ENCODE results near the gene FGGY.
"Not testable (repeated sequence)": the region's sequence is repeated elsewhere in the genome, so short reads cannot be mapped to it uniquely, and the experiment has no call there.

Gene FGGY

DNA sequence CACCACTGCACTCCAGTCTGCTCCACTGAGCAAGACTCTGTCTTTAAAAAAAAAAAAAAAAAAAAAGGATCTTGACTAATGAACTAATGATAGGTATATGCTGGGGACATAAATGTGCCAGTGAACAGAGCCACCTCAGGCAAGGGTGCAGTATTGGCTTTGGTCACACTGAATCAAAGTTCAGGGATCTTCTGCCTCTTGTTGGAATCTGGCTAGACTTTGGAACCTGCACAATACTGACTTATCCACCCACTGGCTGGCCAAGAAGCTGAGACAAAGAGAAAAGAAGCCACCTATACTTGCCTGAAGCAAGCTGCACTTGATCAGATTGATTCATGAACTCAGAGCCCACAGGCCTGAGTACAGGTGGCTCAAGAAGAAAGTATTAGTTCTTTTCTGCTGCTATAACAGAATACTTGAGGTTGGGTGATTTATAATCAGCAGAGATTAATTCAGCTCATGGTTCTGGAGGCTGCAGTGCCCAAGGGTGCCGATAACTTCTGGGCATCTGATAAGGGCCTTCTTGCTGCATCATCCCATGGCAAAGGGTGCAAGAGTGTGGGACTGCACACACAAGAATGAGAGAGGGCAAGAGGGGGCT is 172.0 kb downstream of the FGGY start:
- TF ChIP-seq, protein P1, sequence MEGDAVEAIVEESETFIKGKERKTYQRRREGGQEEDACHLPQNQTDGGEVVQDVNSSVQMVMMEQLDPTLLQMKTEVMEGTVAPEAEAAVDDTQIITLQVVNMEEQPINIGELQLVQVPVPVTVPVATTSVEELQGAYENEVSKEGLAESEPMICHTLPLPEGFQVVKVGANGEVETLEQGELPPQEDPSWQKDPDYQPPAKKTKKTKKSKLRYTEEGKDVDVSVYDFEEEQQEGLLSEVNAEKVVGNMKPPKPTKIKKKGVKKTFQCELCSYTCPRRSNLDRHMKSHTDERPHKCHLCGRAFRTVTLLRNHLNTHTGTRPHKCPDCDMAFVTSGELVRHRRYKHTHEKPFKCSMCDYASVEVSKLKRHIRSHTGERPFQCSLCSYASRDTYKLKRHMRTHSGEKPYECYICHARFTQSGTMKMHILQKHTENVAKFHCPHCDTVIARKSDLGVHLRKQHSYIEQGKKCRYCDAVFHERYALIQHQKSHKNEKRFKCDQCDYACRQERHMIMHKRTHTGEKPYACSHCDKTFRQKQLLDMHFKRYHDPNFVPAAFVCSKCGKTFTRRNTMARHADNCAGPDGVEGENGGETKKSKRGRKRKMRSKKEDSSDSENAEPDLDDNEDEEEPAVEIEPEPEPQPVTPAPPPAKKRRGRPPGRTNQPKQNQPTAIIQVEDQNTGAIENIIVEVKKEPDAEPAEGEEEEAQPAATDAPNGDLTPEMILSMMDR (conservative IDR thresholded peaks at IDR 0.05): no peak
- no peak overlapping the region for H3K27ac ChIP-seq

DNA sequence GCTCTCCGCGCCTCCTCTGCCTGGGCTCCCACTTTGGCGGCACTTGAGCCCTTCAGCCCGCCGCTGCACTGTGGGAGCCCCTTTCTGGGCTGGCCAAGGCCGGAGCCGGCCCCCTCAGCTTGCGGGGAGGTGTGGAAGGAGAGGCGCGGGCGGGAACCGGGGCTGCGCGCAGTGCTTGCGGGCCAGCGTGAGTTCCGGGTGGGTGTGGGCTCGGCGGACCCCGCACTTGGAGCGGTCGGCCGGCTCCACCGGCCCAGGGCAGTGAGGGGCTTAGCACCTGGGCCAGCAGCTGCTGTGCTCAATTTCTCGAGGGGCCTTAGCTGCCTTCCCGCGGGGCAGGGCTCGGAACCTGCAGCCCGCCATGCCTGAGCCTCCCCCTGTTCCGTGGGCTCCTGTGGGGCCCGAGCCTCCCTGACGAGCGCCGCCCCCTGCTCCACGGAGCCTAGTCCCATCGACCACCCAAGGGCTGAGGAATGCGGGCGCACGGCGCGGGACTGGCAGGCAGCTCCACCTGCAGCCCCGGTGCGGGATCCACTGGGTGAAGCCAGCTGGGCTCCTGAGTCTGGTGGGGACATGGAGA is 175.2 kb downstream of the FGGY start:
- not testable (repeated sequence) for H3K27ac ChIP-seq

DNA sequence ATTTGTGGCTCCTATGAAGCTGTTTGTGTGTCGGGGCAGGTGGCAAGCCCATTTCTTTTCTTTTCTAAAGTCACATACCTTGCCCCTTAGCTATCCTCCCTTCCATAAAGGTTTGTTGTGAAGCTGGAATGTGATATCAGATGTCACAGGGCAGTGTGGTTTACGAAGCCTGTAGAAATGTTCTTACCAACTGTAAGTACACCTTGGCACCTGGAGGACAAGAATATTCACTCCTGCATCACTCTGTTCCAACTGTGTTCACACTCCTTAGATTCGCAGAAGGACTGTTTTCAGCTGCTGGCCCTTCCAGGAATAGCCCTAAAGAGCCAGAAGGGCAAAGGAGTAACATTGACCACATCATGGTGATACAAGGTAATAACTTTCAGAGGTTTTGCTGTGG is 176.9 kb downstream of the FGGY start:
- H3K27ac ChIP-seq: no peak overlapping the region
- TF ChIP-seq, protein P1 (conservative IDR thresholded peaks at IDR 0.05): no peak

DNA sequence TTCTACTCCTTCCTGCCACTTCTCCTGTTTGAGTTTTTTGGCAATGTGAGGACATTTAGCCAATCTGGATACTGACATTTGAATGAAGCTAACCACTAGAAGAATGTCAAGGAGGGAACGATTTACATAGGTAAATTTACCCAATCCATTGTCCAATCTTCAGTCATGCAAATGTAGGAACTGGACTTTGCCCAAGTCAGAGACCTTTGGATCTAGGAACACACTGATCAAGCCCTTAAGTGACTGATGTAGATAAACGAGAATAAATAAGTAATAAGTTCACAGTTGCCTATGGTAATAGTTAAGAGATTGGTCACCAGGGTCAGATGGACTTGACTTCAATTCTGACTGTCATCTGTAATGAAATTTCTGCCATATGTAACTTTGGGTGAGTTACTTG is 177.6 kb downstream of the FGGY start:
- TF ChIP-seq, protein P1 (conservative IDR thresholded peaks at IDR 0.05): no peak
- no peak overlapping the region for H3K27ac ChIP-seq

DNA sequence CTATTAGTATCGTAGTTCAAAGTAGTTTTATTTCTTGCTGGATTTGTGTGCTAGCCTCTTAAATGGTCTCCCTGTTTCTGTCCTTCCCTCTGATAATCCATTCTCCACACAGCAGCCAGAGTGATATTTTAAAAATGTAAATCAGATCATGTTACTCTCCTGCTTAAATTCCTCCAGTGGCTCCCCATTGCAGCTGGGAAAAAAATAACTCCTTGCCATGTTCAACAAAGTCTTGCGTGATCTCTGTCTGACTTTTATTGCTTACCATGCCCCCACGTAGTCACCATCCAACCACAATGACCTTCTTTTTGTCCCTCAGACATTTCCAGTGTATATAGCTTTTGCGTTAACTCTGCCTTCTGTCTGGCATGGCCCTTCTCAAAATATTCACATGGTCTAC is 178.8 kb downstream of the FGGY start:
- TF ChIP-seq, protein P1 (conservative IDR thresholded peaks at IDR 0.05): no peak
- H3K27ac ChIP-seq: peak overlapping the region; percentile 20; the same call in 1 of the 2 replicates

DNA sequence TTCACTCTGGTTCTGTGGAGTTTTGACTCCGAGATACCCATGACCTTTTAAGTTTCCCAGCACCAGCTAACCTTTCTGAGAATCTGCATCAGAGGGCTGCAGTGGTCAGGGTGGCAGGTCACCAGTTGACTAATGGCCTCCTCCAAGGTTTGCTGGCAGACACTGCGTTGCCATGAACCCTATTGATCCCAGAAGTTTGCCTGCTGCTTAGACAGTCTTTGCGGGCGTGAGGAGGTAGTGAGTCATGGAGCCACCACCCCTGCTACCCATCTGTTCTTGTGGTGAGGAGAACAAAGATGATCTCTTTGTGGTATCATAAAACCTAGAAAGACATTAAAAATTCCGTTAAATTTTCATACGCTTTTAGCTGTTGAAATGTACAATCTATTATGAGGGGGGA is 180.4 kb downstream of the FGGY start:
- TF ChIP-seq, protein P1 (conservative IDR thresholded peaks at IDR 0.05): no peak
- no peak overlapping the region for H3K27ac ChIP-seq

DNA sequence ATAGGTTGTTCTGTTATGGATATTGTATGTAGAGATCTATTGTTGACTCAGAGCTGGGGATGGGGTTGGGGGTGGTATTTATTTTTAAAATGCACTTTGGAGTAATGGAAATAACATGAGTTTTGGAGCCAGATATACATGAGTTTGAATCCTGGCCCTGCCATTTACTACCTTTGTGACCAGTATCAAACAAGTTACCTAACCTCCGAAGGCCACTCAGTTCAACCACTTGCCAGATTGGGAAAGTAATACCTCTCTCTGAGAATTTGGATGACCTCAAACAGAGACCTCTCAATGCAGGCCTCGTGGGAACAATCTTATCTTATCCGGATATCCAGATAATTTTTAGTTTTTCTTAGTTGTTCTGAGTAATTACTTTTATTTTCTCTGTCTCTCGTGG is 181.0 kb downstream of the FGGY start:
- no peak overlapping the region for H3K27ac ChIP-seq
- TF ChIP-seq, protein P1 (conservative IDR thresholded peaks at IDR 0.05): no peak

DNA sequence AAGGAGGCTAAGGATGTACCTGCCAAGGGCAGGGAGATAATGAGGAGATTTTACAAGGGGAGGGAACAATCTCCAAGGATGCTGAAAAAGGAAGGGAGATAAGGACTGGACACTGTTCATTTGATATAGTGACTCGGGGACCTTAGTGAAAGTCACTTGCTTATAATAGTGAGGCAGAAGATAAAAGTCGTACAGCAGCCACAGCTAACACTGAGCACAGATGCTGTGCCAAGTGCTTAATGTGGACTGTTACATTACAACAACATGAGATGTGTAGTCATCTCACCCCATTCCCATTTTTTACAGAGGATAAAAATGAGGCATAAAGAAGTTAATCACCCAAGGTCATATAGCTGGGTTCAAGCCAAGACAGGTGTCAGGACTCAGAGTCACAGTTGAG is 181.9 kb downstream of the FGGY start:
- TF ChIP-seq, protein P1 (conservative IDR thresholded peaks at IDR 0.05): no peak
- no peak overlapping the region for H3K27ac ChIP-seq

Data from VCaP (cell line).